RWPE2 (cell line): ENCODE measurements around the gene IZUMO1.

Source experiments
- ATAC-seq: fragments of 200-7000 bp; cut with Tn5 transposase; 3 replicates; pipeline ENCODE4 v1.9.1; 2021; ENCODE audit warnings: low read depth
- DNase-seq: peaks from one replicate; pipeline ENCODE4 v3.0.0-alpha.2; 2020; ENCODE audit warnings: low spot score
- H3K27ac ChIP-seq: fragments of 450-650 bp; 2 replicates; pipeline ENCODE4 v1.5.1; 2017; ENCODE audit warnings: mild to moderate bottlenecking; ENCODE audit not compliant: poor library complexity, severe bottlenecking
- H3K27me3 ChIP-seq: fragments of 250-450 bp; sonication (Bioruptor Pico); 2 replicates; pipeline ENCODE4 v1.5.1; 2021; ENCODE audit warnings: mild to moderate bottlenecking, moderate library complexity; ENCODE audit not compliant: insufficient read depth, poor library complexity, severe bottlenecking
- H3K36me3 ChIP-seq: fragments of 250-450 bp; sonication (Bioruptor Pico); 2 replicates; pipeline ENCODE4 v1.5.1; 2020; ENCODE audit warnings: low read depth, mild to moderate bottlenecking, moderate library complexity
- H3K4me1 ChIP-seq: fragments of 250-450 bp; sonication (Bioruptor Pico); 2 replicates; pipeline ENCODE4 v1.5.1; 2021; ENCODE audit warnings: mild to moderate bottlenecking, moderate library complexity; ENCODE audit not compliant: insufficient read depth, poor library complexity, severe bottlenecking
- H3K4me3 ChIP-seq: fragments of 250-450 bp; sonication (Bioruptor Pico); 2 replicates; pipeline ENCODE4 v1.5.1; 2021; ENCODE audit warnings: mild to moderate bottlenecking, moderate library complexity; ENCODE audit not compliant: severe bottlenecking
- H3K9me3 ChIP-seq: fragments of 250-450 bp; sonication (Bioruptor Pico); 2 replicates; pipeline ENCODE4 v1.5.1; 2021; ENCODE audit warnings: mild to moderate bottlenecking, moderate library complexity; ENCODE audit not compliant: severe bottlenecking
- CTCF ChIP-seq: fragments of 450-650 bp; IDR thresholded peaks from one replicate; pipeline ENCODE4 v1.5.1; 2017; ENCODE audit warnings: mild to moderate bottlenecking, moderate library complexity; ENCODE audit not compliant: poor library complexity, severe bottlenecking

Gene IZUMO1

GRCh38 chr19:48713041-48713863 is 33.5 kb downstream of the IZUMO1 start:
- Histone ChIP-seq H3K4me1 (peaks cover 5% of the 10 kb centered on the region), H3K27me3 (no peaks in the 10 kb centered on the region), H3K9me3 (no peaks in the 10 kb centered on the region), H3K4me3 (peak overlapping the region; percentile 56), H3K36me3 (no peaks in the 10 kb centered on the region), H3K27ac (peak overlapping the region; percentile 22)
- TF ChIP-seq CTCF: no peak
- ATAC-seq (no peak), DNase-seq (no peak)

GRCh38 chr19:48711106-48711662 is 35.5 kb downstream of the IZUMO1 start:
- peaks cover 5% of the 10 kb centered on the region for H3K4me1 ChIP-seq
- no peaks in the 10 kb centered on the region for H3K36me3 ChIP-seq
- no peak overlapping the region for H3K4me3 ChIP-seq
- no peak for TF ChIP-seq CTCF
- H3K9me3 ChIP-seq: no peaks in the 10 kb centered on the region
- no peaks in the 10 kb centered on the region for H3K27me3 ChIP-seq
- no peak overlapping the region for H3K27ac ChIP-seq
- no peak for ATAC-seq
- no peak for DNase-seq

- Histone ChIP-seq H3K4me1 (peaks cover 5% of the 10 kb centered on the region), H3K9me3 (no peaks in the 10 kb centered on the region), H3K27ac (no peak overlapping the region), H3K4me3 (no peak overlapping the region), H3K27me3 (no peaks in the 10 kb centered on the region), H3K36me3 (no peaks in the 10 kb centered on the region)
- no peak for ATAC-seq
- TF ChIP-seq CTCF: no peak
- DNase-seq: no peak
Measured at GRCh38 chr19:48708471-48708870, 38.2 kb downstream of the IZUMO1 start.

- Histone ChIP-seq H3K4me1 (no peaks in the 10 kb centered on the region), H3K9me3 (no peaks in the 10 kb centered on the region), H3K36me3 (no peaks in the 10 kb centered on the region), H3K27me3 (no peaks in the 10 kb centered on the region), H3K27ac (no peak overlapping the region), H3K4me3 (no peak overlapping the region)
- TF ChIP-seq CTCF: no peak
- ATAC-seq (no peak), DNase-seq (no peak)
Measured at GRCh38 chr19:48705431-48705830, 41.3 kb downstream of the IZUMO1 start.

- Histone ChIP-seq H3K27ac (no peak overlapping the region), H3K9me3 (no peaks in the 10 kb centered on the region), H3K4me3 (no peak overlapping the region), H3K36me3 (no peaks in the 10 kb centered on the region), H3K27me3 (no peaks in the 10 kb centered on the region), H3K4me1 (no peaks in the 10 kb centered on the region)
- no peak for DNase-seq
- ATAC-seq: no peak
- TF ChIP-seq CTCF: no peak
Measured at GRCh38 chr19:48703316-48703715, 43.4 kb downstream of the IZUMO1 start.
